H1 (cell line): ENCODE measurements around the gene GLUL. TPM values are rescaled to one million over a fixed set of nuclear protein-coding genes. Genes with fewer than 3 reads are reported as not detected.

Source experiments
- CTCF ChIA-PET: fragments of 300-600 bp; sonication (Branson Sonifier 250); formaldehyde crosslinking; loops from one replicate; lab custom pipeline; 2021; ENCODE audit not compliant: partially characterized antibody; lab: Charles Lee
- POLR2A ChIA-PET: fragments of 300-600 bp; sonication (Branson Sonifier 250); formaldehyde crosslinking; loops from one replicate; lab custom pipeline; 2021; ENCODE audit warnings: inconsistent platforms; ENCODE audit not compliant: partially characterized antibody; lab: Charles Lee
- DNase-seq, 2 experiments: peaks; one replicate each; pipeline versions ENCODE4 v3.0.0 to v3.0.0-alpha.2; 2010 to 2022; ENCODE audit warnings: low spot score in 2 of 2, low read depth in 1 of 2, mixed read lengths in 1 of 2
- FAIRE-seq: peaks from 2 replicates; lab custom pipeline; 2011; peaks lifted over from hg19 to GRCh38; lab: Jason Lieb, UNC
- H2AFZ ChIP-seq: 2 replicates; pipeline ENCODE4 v1.8.1; 2012; ENCODE audit warnings: low read length, inconsistent platforms
- H2AK5ac ChIP-seq: 2 replicates; pipeline ENCODE4 v1.6.1; 2013; ENCODE audit warnings: low read depth, low read length
- H2BK120ac ChIP-seq: replicated peaks from 2 replicates; pipeline ENCODE3; 2013; ENCODE audit warnings: low read depth, low read length, inconsistent platforms
- H2BK12ac ChIP-seq: 2 replicates; pipeline ENCODE4 v1.6.1; 2013; ENCODE audit warnings: low read depth, low read length
- H2BK15ac ChIP-seq: 2 replicates; pipeline ENCODE4 v1.6.1; 2013; ENCODE audit warnings: low read length
- H2BK20ac ChIP-seq: 2 replicates; pipeline ENCODE4 v1.6.1; 2013; ENCODE audit warnings: low read length
- H2BK5ac ChIP-seq: 2 replicates; pipeline ENCODE4 v1.6.1; 2013; ENCODE audit warnings: low read depth, low read length
- H3K14ac ChIP-seq: 2 replicates; pipeline ENCODE4 v1.6.1; 2013; ENCODE audit warnings: inconsistent platforms; ENCODE audit not compliant: insufficient read length
- H3K18ac ChIP-seq: 2 replicates; pipeline ENCODE4 v1.6.1; 2013; ENCODE audit warnings: low read length; ENCODE audit errors: extremely low read depth
- H3K23ac ChIP-seq: 2 replicates; pipeline ENCODE4 v1.6.1; 2013; ENCODE audit warnings: inconsistent platforms; ENCODE audit not compliant: insufficient read length
- H3K23me2 ChIP-seq: 2 replicates; pipeline ENCODE4 v1.6.1; 2013; ENCODE audit warnings: low read depth, low read length
- H3K27ac ChIP-seq: 2 replicates; pipeline ENCODE4 v1.6.1; 2011; ENCODE audit warnings: low read depth, low read length, inconsistent platforms
- H3K27me3 ChIP-seq, 4 experiments: replicated peaks in 1 of 4; 1 replicate in 1 of 4; 2 replicates in 3 of 4; pipeline versions ENCODE4 v1.6.1 to v1.8.1; 2011 to 2013; ENCODE audit warnings: low read length in 3 of 4, mild to moderate bottlenecking in 3 of 4, inconsistent platforms in 2 of 4, mixed read lengths in 2 of 4, moderate library complexity in 1 of 4; ENCODE audit not compliant: control insufficient read depth in 3 of 4, insufficient read depth in 3 of 4; ENCODE audit errors: extremely low read depth in 1 of 4
- H3K36me3 ChIP-seq, 4 experiments: 2 replicates each; pipeline versions ENCODE4 v1.6.1 to v1.8.1; 2011 to 2013; ENCODE audit warnings: mild to moderate bottlenecking in 4 of 4, low read length in 3 of 4, moderate library complexity in 2 of 4, control low read depth in 1 of 4, inconsistent platforms in 1 of 4; ENCODE audit not compliant: insufficient read depth in 4 of 4, control insufficient read depth in 2 of 4
- H3K4ac ChIP-seq: replicated peaks from 2 replicates; pipeline ENCODE3; 2013; ENCODE audit warnings: low read length, low read depth, mixed read lengths, inconsistent platforms; ENCODE audit not compliant: insufficient read length
- H3K4me1 ChIP-seq, 4 experiments: replicated peaks in 1 of 4; 1 replicate in 1 of 4; 2 replicates in 3 of 4; pipeline versions ENCODE4 v1.6.1 to v1.8.1; 2011 to 2013; ENCODE audit warnings: low read length in 3 of 4, inconsistent platforms in 2 of 4, mixed read lengths in 1 of 4; ENCODE audit not compliant: insufficient read depth in 4 of 4, control insufficient read depth in 3 of 4
- H3K4me2 ChIP-seq, 2 experiments: 2 replicates each; pipeline versions ENCODE4 v1.6.1 to v1.8.1; 2011 to 2013; ENCODE audit warnings: low read depth in 2 of 2, low read length in 2 of 2, control low read depth in 1 of 2, inconsistent platforms in 1 of 2, mild to moderate bottlenecking in 1 of 2; ENCODE audit not compliant: insufficient read depth in 1 of 2
- H3K4me3 ChIP-seq, 4 experiments: fragments of 200-600, 300-600 bp in 1 of 4; sonication (generic), shearing (Covaris generic), sonication (Bioruptor Twin) in 1 of 4; 2 replicates each; pipeline versions ENCODE4 v1.5.1 to v1.8.1; 2011 to 2016; ENCODE audit warnings: low read length in 4 of 4, low read depth in 3 of 4, control low read depth in 2 of 4, inconsistent platforms in 2 of 4, mild to moderate bottlenecking in 2 of 4, mixed read lengths in 1 of 4, moderate library complexity in 1 of 4; ENCODE audit not compliant: insufficient read depth in 2 of 4; ENCODE audit errors: extremely low read depth in 1 of 4
- H3K56ac ChIP-seq: replicated peaks from 2 replicates; pipeline ENCODE3; 2013; ENCODE audit warnings: low read depth, mild to moderate bottlenecking, mixed read lengths, low read length, inconsistent platforms; ENCODE audit not compliant: insufficient read length
- H3K79me1 ChIP-seq: 2 replicates; pipeline ENCODE4 v1.6.1; 2013; ENCODE audit warnings: low read depth, low read length, control low read depth
- H3K79me2 ChIP-seq, 2 experiments: 2 replicates each; pipeline versions ENCODE4 v1.6.1 to v1.8.1; 2012 to 2013; ENCODE audit warnings: low read length in 2 of 2, mild to moderate bottlenecking in 2 of 2, inconsistent platforms in 1 of 2; ENCODE audit not compliant: insufficient read depth in 2 of 2, control insufficient read depth in 1 of 2
- H3K9ac ChIP-seq, 4 experiments: replicated peaks in 1 of 4; 1 replicate in 1 of 4; 2 replicates in 3 of 4; pipeline versions ENCODE4 v1.6.1 to v1.8.1; 2011 to 2013; ENCODE audit warnings: low read depth in 3 of 4, low read length in 3 of 4, control low read depth in 2 of 4, mild to moderate bottlenecking in 2 of 4, moderate library complexity in 2 of 4, inconsistent platforms in 1 of 4; ENCODE audit errors: extremely low read depth in 1 of 4
- H3K9me3 ChIP-seq, 2 experiments: 2 replicates each; pipeline versions ENCODE4 v1.6.1 to v1.8.1; 2012 to 2013; ENCODE audit warnings: mild to moderate bottlenecking in 2 of 2, moderate library complexity in 2 of 2, control low read depth in 1 of 2, inconsistent platforms in 1 of 2, low read depth in 1 of 2, low read length in 1 of 2, mixed read lengths in 1 of 2; ENCODE audit not compliant: insufficient read depth in 2 of 2
- H4K20me1 ChIP-seq, 2 experiments: replicated peaks in 1 of 2; 2 replicates each; pipeline versions ENCODE3 to v1.8.1; 2011 to 2013; ENCODE audit warnings: inconsistent platforms in 2 of 2, low read length in 2 of 2, mild to moderate bottlenecking in 1 of 2; ENCODE audit not compliant: insufficient read depth in 2 of 2, control insufficient read depth in 1 of 2
- H4K5ac ChIP-seq: 2 replicates; pipeline ENCODE4 v1.6.1; 2013; ENCODE audit warnings: low read length, low read depth, mixed read lengths, inconsistent platforms; ENCODE audit not compliant: insufficient read length
- H4K8ac ChIP-seq: 2 replicates; pipeline ENCODE4 v1.8.0; 2013; ENCODE audit warnings: mild to moderate bottlenecking, moderate library complexity, low read length, inconsistent platforms; ENCODE audit not compliant: insufficient read depth; ENCODE audit errors: extremely low read depth
- H4K91ac ChIP-seq: replicated peaks from 2 replicates; pipeline ENCODE3; 2013; ENCODE audit warnings: low read length, mixed read lengths, inconsistent platforms; ENCODE audit not compliant: insufficient read length
- BCL11A ChIP-seq, 2 experiments: IDR thresholded peaks; one replicate each; pipeline ENCODE4 v1.6.1; 2011; ENCODE audit warnings: low read depth in 2 of 2, low read length in 2 of 2, mild to moderate bottlenecking in 2 of 2
- CBX5 ChIP-seq: fragments of 300-800, 300-1000 bp; sonication (generic); IDR thresholded peaks from 2 replicates; pipeline ENCODE4 v1.7.1; 2016; ENCODE audit warnings: antibody characterized with exemption, low read length, low read depth
- CHD2 ChIP-seq: IDR thresholded peaks from 2 replicates; pipeline ENCODE4 v1.6.1; 2012; ENCODE audit warnings: low read length, improper control_type of control experiment
- KDM1A ChIP-seq: fragments of 200-600, 300-600 bp; sonication (generic); IDR thresholded peaks from 2 replicates; pipeline ENCODE4 v1.7.1; 2016; ENCODE audit warnings: mild to moderate bottlenecking, low read length, borderline replicate concordance
- KDM4A ChIP-seq: IDR thresholded peaks from one replicate; pipeline ENCODE4 v1.7.1; 2012; ENCODE audit warnings: low read depth, mild to moderate bottlenecking, moderate library complexity, low read length, inconsistent platforms; ENCODE audit not compliant: severe bottlenecking
- POLR2AphosphoS5 ChIP-seq: IDR thresholded peaks from 2 replicates; pipeline ENCODE4 v1.6.1; 2011; ENCODE audit warnings: low read depth, low read length
- SIN3A ChIP-seq, 2 experiments: IDR thresholded peaks in 1 of 2; conservative IDR thresholded peaks in 1 of 2; 2 replicates each; pipeline ENCODE4 v1.6.1; 2011 to 2012; ENCODE audit warnings: low read length in 2 of 2, improper control_type of control experiment in 1 of 2, low read depth in 1 of 2, mild to moderate bottlenecking in 1 of 2
- SRF ChIP-seq: IDR thresholded peaks from 2 replicates; pipeline ENCODE4 v1.6.1; 2011; ENCODE audit warnings: mild to moderate bottlenecking, low read depth, low read length, moderate library complexity
- WGBS, 2 experiments: shearing (Covaris generic) in 1 of 2; methylation state at CpG; one replicate each; pipeline versions ENCODE4 v1.1.6 to v1.1.7; 2013 to 2015; ENCODE audit warnings: low lambda C conversion rate in 2 of 2, mixed read lengths in 2 of 2, inconsistent platforms in 1 of 2, low coverage in 1 of 2, missing lambda C conversion rate in 1 of 2; ENCODE audit not compliant: insufficient replicate concordance in 2 of 2, insufficient coverage in 1 of 2, insufficient read length in 1 of 2; ENCODE audit errors: extremely low coverage in 1 of 2, missing lambda C conversion rate in 1 of 2; 5-methylcytosine and 5-hydroxymethylcytosine counted together
- long read RNA-seq, 2 experiments: library from RNA in 1 of 2; library from capped mRNA in 1 of 2; stranded (forward); transcript quantifications; one replicate each; pipeline ENCODE4 v2.0.0, GENCODE V29; 2021; ENCODE audit warnings: inconsistent platforms in 1 of 2
- polyA minus RNA-seq, 3 experiments: library from RNA; depleted of rRNA, polyadenylated mRNA; stranded (reverse); fragments of >200 nt; gene quantifications; 1 replicate in 2 of 3; 2 replicates in 1 of 3; pipeline ENCODE4 v1.2.3, GENCODE V29; 2011
- polyA plus RNA-seq, 7 experiments: library from polyadenylated mRNA; depleted of rRNA in 3 of 7; stranded (reverse) in 5 of 7; unstranded in 2 of 7; fragments of >200 nt in 5 of 7; fragments of 200-250 nt in 2 of 7; gene quantifications; 1 replicate in 5 of 7; 2 replicates in 1 of 7; 4 replicates in 1 of 7; pipeline versions ENCODE4 v1.2.1 to v1.2.3, GENCODE V29; 2011 to 2013; ENCODE audit warnings: missing spikeins in 2 of 7, mixed read lengths in 2 of 7
- total RNA-seq: library from RNA; stranded (reverse); fragmentation: NEBNext Ultra II Directional; extraction: Animal tissue kit (Norgen Biotek cat#: 25700); gene quantifications from 2 replicates; pipeline ENCODE4 v1.2.1, GENCODE V29; 2021

GLUL gene
- total RNA-seq (453 and 457 TPM in 2 replicates), polyA plus RNA-seq (2011; rRNA removed) (261 and 313 TPM in 2 replicates), polyA minus RNA-seq (2011; rRNA and poly(A)+ RNA removed) (474 and 542 TPM in 2 replicates)
- polyA plus RNA-seq (2011; cell fraction: cytosol; rRNA removed): 310 TPM
- 796 TPM for polyA plus RNA-seq (2011; cell fraction: nucleus; rRNA removed)
- polyA plus RNA-seq (2012, experiment 1 of 2): 369 to 470 TPM (median 416 TPM) in 4 replicates
- 263 TPM for polyA plus RNA-seq (2012, experiment 2 of 2)
- 204 TPM for polyA plus RNA-seq (2013, experiment 1 of 2)
- polyA plus RNA-seq (2013, experiment 2 of 2): 205 TPM
- 279 TPM for polyA minus RNA-seq (2011; cell fraction: cytosol; rRNA and poly(A)+ RNA removed)
- polyA minus RNA-seq (2011; cell fraction: nucleus; rRNA and poly(A)+ RNA removed): 209 TPM
- long read RNA-seq, experiment 1, full-length matches to known transcripts: 106 of 220 reads
- long read RNA-seq, experiment 1, partial matches to known transcripts: 53 of 220 reads
- long read RNA-seq, experiment 1, other reads (novel, unspliced or antisense): 61 of 220 reads
- long read RNA-seq, experiment 2, full-length matches to known transcripts: 37 of 52 reads
- long read RNA-seq, experiment 2, partial matches to known transcripts: 2 of 52 reads
- long read RNA-seq, experiment 2, other reads (novel, unspliced or antisense): 13 of 52 reads

GRCh38 chr1:182391362-182392049 lies at the start of gene GLUL:
Gene GLUL, minus strand, starts transcription at chr1:182391790. Its CDS starts 3,053 bp downstream, at chr1:182388737.
- ChIA-PET CTCF (interaction anchor here (1.1 to 1.9 kb wide), 4 partner anchors 14 to 318 kb away, joined by 3 to 6 read pairs (median 4); no protein-coding TSS in a partner anchor), POLR2A (interaction anchor here (0.6 to 2.0 kb wide), 51 partner anchors 9 to 506 kb away, joined by 3 to 40 read pairs (median 4); partner anchors contain the start of gene TEDDM1)
- peak within 1 kb of the TSS; percentile 88 for H4K5ac ChIP-seq
- 2% methylated on average over 20 of the region's 70 CpGs; no CpG with 5 or more reads in 1 of the 2 experiments for WGBS, 2 experiments
- H4K91ac ChIP-seq: peak within 1 kb of the TSS; percentile 25
- no peak within 1 kb of the TSS for H2AFZ ChIP-seq
- no peak within 1 kb of the TSS for H2AK5ac ChIP-seq
- H3K27ac ChIP-seq: peak within 1 kb of the TSS; percentile 97
- no peaks in the 10 kb centered on the region; a peak in 1 of 7 replicates for H3K27me3 ChIP-seq
- H3K18ac ChIP-seq: peak within 1 kb of the TSS; percentile 85; the same call in 1 of the 2 replicates
- peak within 1 kb of the TSS; percentile 94 to 95 for H3K4me2 ChIP-seq
- H3K4me1 ChIP-seq: peaks cover 4 to 12% (median 8%) of the 10 kb centered on the region in 4 experiments; a peak in 5 of 7 replicates
- H3K56ac ChIP-seq: peak within 1 kb of the TSS; percentile 77
- H3K79me2 ChIP-seq: peaks cover 33 to 60% of the 10 kb centered on the region in 2 experiments
- H3K79me1 ChIP-seq: peaks cover 10% of the 10 kb centered on the region
- no peak within 1 kb of the TSS for H2BK15ac ChIP-seq
- H2BK20ac ChIP-seq: no peak within 1 kb of the TSS
- H3K4ac ChIP-seq: peak within 1 kb of the TSS; percentile 53
- peaks cover 27 to 33% of the 10 kb centered on the region in 2 experiments for H4K20me1 ChIP-seq
- H3K36me3 ChIP-seq: peaks cover 20 to 41% (median 22%) of the 10 kb centered on the region in 4 experiments
- no peak within 1 kb of the TSS for H2BK120ac ChIP-seq
- DNase-seq: peak; percentile 89 to 94
- H3K23me2 ChIP-seq: peaks cover 8% of the 10 kb centered on the region
- H4K8ac ChIP-seq: peak within 1 kb of the TSS; percentile 98
- H3K9ac ChIP-seq: peak within 1 kb of the TSS; percentile 92 to 98 (median 94)
- no peaks in the 10 kb centered on the region for H3K9me3 ChIP-seq
- H2BK5ac ChIP-seq: peak within 1 kb of the TSS; percentile 79
- no peak for FAIRE-seq
- H3K4me3 ChIP-seq: peak within 1 kb of the TSS; percentile 68 to 99 (median 96)
- no peak within 1 kb of the TSS; the same call in 1 of the 2 replicates for H2BK12ac ChIP-seq
- H3K14ac ChIP-seq: peak within 1 kb of the TSS; percentile 12
- H3K23ac ChIP-seq: no peak within 1 kb of the TSS
- no peak for TF ChIP-seq CBX5
- TF ChIP-seq POLR2AphosphoS5: peak; percentile 97
- no peak for TF ChIP-seq SRF
- TF ChIP-seq CHD2: peak; percentile 32; the same call in 1 of the 2 replicates
- peak; percentile 50 for TF ChIP-seq KDM4A
- no peak for TF ChIP-seq BCL11A (IDR thresholded peaks at IDR 0.05; ENCODE audit: low read depth in 2 of 2, low read length in 2 of 2)
- no peak for TF ChIP-seq KDM1A
- TF ChIP-seq SIN3A (conservative IDR thresholded peaks at IDR 0.05 in 1 of 2, IDR thresholded peaks at IDR 0.05 in 1 of 2; ENCODE audit: low read depth in 1 of 2, low read length in 2 of 2): peak in 1 of 2 experiments; percentile 50; a peak in 2 of 4 replicates
